ENCODE data around the gene ARL15. TPM values are rescaled to one million over a fixed set of nuclear protein-coding genes. Genes with fewer than 3 reads are reported as not detected.
"Not testable (repeated sequence)": the region's sequence is repeated elsewhere in the genome, so short reads cannot be mapped to it uniquely, and the experiment has no call there.

Gene ARL15
- total and polyA plus RNA-seq, 9 donors = 14.9 to 34.0 (median 19.2) TPM

DNA sequence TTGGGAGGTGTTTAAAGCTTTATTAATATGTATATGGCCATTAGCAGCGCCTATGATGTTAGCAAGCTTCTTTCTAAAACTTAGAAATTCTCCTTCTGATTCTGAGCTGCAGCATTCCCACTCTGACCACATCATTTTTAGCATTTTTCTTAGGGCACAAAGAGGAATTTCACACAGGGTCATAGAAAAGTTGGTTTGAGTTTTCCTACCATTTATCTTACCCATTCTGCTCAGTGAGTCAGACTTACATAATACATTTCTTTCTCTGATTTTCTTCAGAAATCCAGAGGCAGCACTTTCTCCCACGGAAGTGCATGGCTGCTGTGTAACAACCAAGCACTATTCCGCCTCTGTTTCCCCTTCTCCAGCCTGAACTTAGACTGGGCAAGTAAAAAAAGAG is 246.6 kb downstream of the ARL15 start:
- Histone ChIP-seq H3K4me3 (no peak overlapping the region), H3K4me1 (ENCODE audit: insufficient read depth) (no peaks in the 10 kb centered on the region), H3K27me3 (no peaks in the 10 kb centered on the region), H3K9me3 (no peaks in the 10 kb centered on the region), H3K36me3 (no peaks in the 10 kb centered on the region), H3K27ac (no peak overlapping the region)
- no peak for DNase-seq
- TF ChIP-seq EP300 (IDR thresholded peaks at IDR 0.05) (no peak), CTCF (IDR thresholded peaks at IDR 0.05) (no peak), POLR2A (IDR thresholded peaks at IDR 0.05) (no peak)
- intact Hi-C loops (cut with DNase I) = no loop called here
- WGBS, 3 donors = 85 to 92% (median 90%) methylated on average over 3 of the region's 3 CpGs

DNA sequence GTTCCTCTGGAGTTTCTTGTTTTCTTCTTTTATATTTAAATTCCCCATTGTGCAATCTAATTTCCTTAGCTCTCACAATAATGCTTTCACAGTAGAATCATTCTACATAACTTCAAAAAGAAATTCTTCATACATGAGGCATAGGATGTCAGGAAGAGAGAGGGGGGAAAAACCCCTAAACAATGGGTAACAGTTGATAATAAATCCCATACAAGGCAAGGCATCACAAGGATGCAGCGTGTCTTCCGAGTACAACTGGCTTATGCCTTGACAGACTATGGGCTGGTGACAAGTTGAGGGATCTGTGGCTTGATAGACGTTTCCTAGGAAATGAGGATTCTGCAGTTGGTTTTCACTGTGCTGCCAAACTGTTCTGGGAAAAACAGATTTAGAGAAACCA is 247.4 kb downstream of the ARL15 start:
- 84 to 93% (median 85%) methylated on average over 3 of the region's 3 CpGs for WGBS, 3 donors
- intact Hi-C loops (cut with DNase I) = no loop called here
- DNase-seq = no peak
- no peaks in the 10 kb centered on the region for H3K27me3 ChIP-seq
- no peak overlapping the region for H3K27ac ChIP-seq
- no peaks in the 10 kb centered on the region for H3K36me3 ChIP-seq
- no peaks in the 10 kb centered on the region for H3K9me3 ChIP-seq
- H3K4me1 ChIP-seq (ENCODE audit: insufficient read depth) = no peaks in the 10 kb centered on the region
- H3K4me3 ChIP-seq = no peak overlapping the region
- TF ChIP-seq POLR2A (IDR thresholded peaks at IDR 0.05) (no peak), EP300 (IDR thresholded peaks at IDR 0.05) (no peak), CTCF (IDR thresholded peaks at IDR 0.05) (no peak)

GRCh38 chr5:54060919-54061318 is 249.5 kb downstream of the ARL15 start:
- H3K27me3 ChIP-seq; H3K4me1 ChIP-seq (ENCODE audit: insufficient read depth); DNase-seq; H3K4me3 ChIP-seq; H3K27ac ChIP-seq; H3K36me3 ChIP-seq; H3K9me3 ChIP-seq; intact Hi-C loops (cut with DNase I): not testable (repeated sequence)
- WGBS, 3 donors = 76 to 100% (median 94%) methylated on average over 3 of the region's 3 CpGs

GRCh38 chr5:54049963-54050362 is 260.4 kb downstream of the ARL15 start:
- WGBS, 3 donors = 18 to 33% (median 32%) methylated on average over 2 of the region's 2 CpGs
- Histone ChIP-seq H3K9me3 (no peaks in the 10 kb centered on the region), H3K27me3 (no peaks in the 10 kb centered on the region), H3K27ac (no peak overlapping the region), H3K36me3 (no peaks in the 10 kb centered on the region), H3K4me1 (ENCODE audit: insufficient read depth) (no peaks in the 10 kb centered on the region), H3K4me3 (no peak overlapping the region)
- DNase-seq = no peak
- intact Hi-C loops (cut with DNase I) = no loop called here
- no peak for TF ChIP-seq EP300 (IDR thresholded peaks at IDR 0.05)

GRCh38 chr5:54049144-54049543 is 261.2 kb downstream of the ARL15 start:
- Histone ChIP-seq H3K4me3 (no peak overlapping the region), H3K4me1 (ENCODE audit: insufficient read depth) (no peaks in the 10 kb centered on the region), H3K9me3 (no peaks in the 10 kb centered on the region), H3K27ac (no peak overlapping the region), H3K36me3 (no peaks in the 10 kb centered on the region), H3K27me3 (no peaks in the 10 kb centered on the region)
- 93 to 97% (median 95%) methylated on average over 1 of the region's 1 CpG for WGBS, 3 donors
- no peak for DNase-seq
- TF ChIP-seq POLR2A (IDR thresholded peaks at IDR 0.05) (no peak), CTCF (IDR thresholded peaks at IDR 0.05) (no peak), EP300 (IDR thresholded peaks at IDR 0.05) (no peak)
- intact Hi-C loops (cut with DNase I) = no loop called here
